SK-N-SH (cell line): Measurements from ENCODE around the gene SIRPB1.

Experiments used
- CTCF ChIP-seq: fragments of 200-600 bp; sonication (generic); IDR thresholded peaks from 2 replicates; pipeline ENCODE4 v1.6.1; 2017; ENCODE audit warnings: antibody characterized with exemption, mild to moderate bottlenecking, moderate library complexity
- MAX ChIP-seq: IDR thresholded peaks from 2 replicates; pipeline ENCODE4 v1.4.0; 2012; ENCODE audit warnings: low read depth
- NFIC ChIP-seq: IDR thresholded peaks from 2 replicates; pipeline ENCODE4 v1.4.0; 2012; ENCODE audit warnings: borderline replicate concordance
- NRF1 ChIP-seq: IDR thresholded peaks from 2 replicates; pipeline ENCODE4 v1.6.1; 2012; ENCODE audit warnings: low read depth, mild to moderate bottlenecking, low read length
- POLR2AphosphoS5 ChIP-seq: IDR thresholded peaks from 2 replicates; pipeline ENCODE4 v1.6.1; 2012; ENCODE audit warnings: low read depth, low read length
- RCOR1 ChIP-seq: fragments of 150-350 bp; IDR thresholded peaks from 2 replicates; pipeline ENCODE4 v1.6.1; 2017; ENCODE audit warnings: antibody characterized with exemption, low read length
- REST ChIP-seq: IDR thresholded peaks from 2 replicates; pipeline ENCODE4 v1.6.1; 2012; ENCODE audit warnings: mild to moderate bottlenecking, low read depth, low read length, moderate library complexity
- SIN3A ChIP-seq: IDR thresholded peaks from 2 replicates; pipeline ENCODE4 v1.6.1; 2012; ENCODE audit warnings: low read depth, mild to moderate bottlenecking, low read length, moderate library complexity, borderline replicate concordance
- SMC3 ChIP-seq: IDR thresholded peaks from 2 replicates; pipeline ENCODE4 v1.6.1; 2012; ENCODE audit warnings: low read depth, low read length, improper control_type of control experiment
- TAF1 ChIP-seq: IDR thresholded peaks from 2 replicates; pipeline ENCODE4 v1.6.1; 2012; ENCODE audit warnings: low read depth, mild to moderate bottlenecking, low read length, moderate library complexity, borderline replicate concordance
- USF2 ChIP-seq: fragments of 150-350 bp; IDR thresholded peaks from 2 replicates; pipeline ENCODE4 v1.6.1; 2017; ENCODE audit warnings: antibody characterized with exemption, low read length, low read depth, borderline replicate concordance

- no peak for TF ChIP-seq SMC3
- TF ChIP-seq USF2 = no peak
- TF ChIP-seq SIN3A = no peak
- TF ChIP-seq CTCF = no peak
- TF ChIP-seq TAF1 = no peak
- TF ChIP-seq REST = no peak
- no peak for TF ChIP-seq POLR2AphosphoS5
- no peak for TF ChIP-seq NRF1
- TF ChIP-seq MAX = no peak
- TF ChIP-seq RCOR1 = no peak
- TF ChIP-seq NFIC = no peak
Observed at GRCh38 chr20:1665345-1665744, 45.5 kb upstream of the SIRPB1 start.
